Measurements from ENCODE around the gene MLIP. TPM values are rescaled to one million over a fixed set of nuclear protein-coding genes. Genes with fewer than 3 reads are reported as not detected.

MLIP gene
- total and polyA plus RNA-seq, 2 of the 8 experiments (the other 6 are each of a cell fraction or from before 2014, with no cell fraction given): not detected

DNA sequence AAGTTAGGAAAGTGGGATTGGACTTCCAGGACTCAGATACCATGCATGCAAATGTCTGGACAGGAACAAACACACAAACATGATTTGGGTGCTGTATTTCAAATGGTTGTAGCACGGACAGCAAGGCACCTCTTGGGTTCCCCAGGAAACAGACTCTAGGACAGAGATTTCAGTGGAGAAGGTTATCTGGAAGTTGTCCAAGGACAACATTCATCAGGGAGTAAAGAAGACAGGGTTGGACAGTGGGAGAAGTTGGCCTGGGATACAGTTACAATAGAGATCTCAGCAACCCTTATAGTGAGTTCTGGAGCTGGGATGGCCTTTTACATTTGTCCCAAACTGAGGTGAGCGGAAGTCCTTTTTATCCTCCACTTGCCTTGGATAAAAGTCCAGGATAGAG, 177.2 kb downstream of the MLIP start:
- Histone ChIP-seq H4K91ac (replicated peaks; ENCODE audit: insufficient read length, low read length) (no peak overlapping the region), H3K4me3 (ENCODE audit: extremely low read depth in 1 of 4, insufficient read depth in 2 of 4, low read depth in 3 of 4, low read length in 4 of 4) (no peak overlapping the region), H3K36me3 (ENCODE audit: control insufficient read depth in 2 of 4, insufficient read depth in 4 of 4, low read length in 3 of 4) (no peaks in the 10 kb centered on the region), H3K27ac (ENCODE audit: low read depth, low read length) (no peak overlapping the region), H3K9ac (replicated peaks in 1 of 4; ENCODE audit: extremely low read depth in 1 of 4, low read depth in 3 of 4, low read length in 3 of 4) (no peak overlapping the region), H2BK20ac (ENCODE audit: low read length) (no peak overlapping the region), H2BK5ac (ENCODE audit: low read depth, low read length) (no peak overlapping the region), H2BK12ac (ENCODE audit: low read depth, low read length) (no peak overlapping the region), H3K56ac (replicated peaks; ENCODE audit: insufficient read length, low read depth, low read length) (no peak overlapping the region), H4K5ac (ENCODE audit: insufficient read length, low read depth, low read length) (no peak overlapping the region), H3K14ac (ENCODE audit: insufficient read length) (no peak overlapping the region), H3K4ac (replicated peaks; ENCODE audit: insufficient read length, low read depth, low read length) (no peak overlapping the region), H3K9me3 (ENCODE audit: insufficient read depth in 2 of 2, low read depth in 1 of 2, low read length in 1 of 2) (no peaks in the 10 kb centered on the region), H3K23ac (ENCODE audit: insufficient read length) (no peak overlapping the region), H2BK15ac (ENCODE audit: low read length) (no peak overlapping the region), H3K23me2 (ENCODE audit: low read depth, low read length) (no peaks in the 10 kb centered on the region), H3K79me2 (ENCODE audit: control insufficient read depth in 1 of 2, insufficient read depth in 2 of 2, low read length in 2 of 2) (no peaks in the 10 kb centered on the region), H3K79me1 (ENCODE audit: low read depth, low read length) (no peaks in the 10 kb centered on the region), H4K8ac (ENCODE audit: extremely low read depth, insufficient read depth, low read length) (no peak overlapping the region), H3K4me1 (replicated peaks in 1 of 4; ENCODE audit: control insufficient read depth in 3 of 4, insufficient read depth in 4 of 4, low read length in 3 of 4) (no peaks in the 10 kb centered on the region), H2BK120ac (replicated peaks; ENCODE audit: low read depth, low read length) (no peak overlapping the region), H3K27me3 (replicated peaks in 1 of 4; ENCODE audit: control insufficient read depth in 3 of 4, extremely low read depth in 1 of 4, insufficient read depth in 3 of 4, low read length in 3 of 4) (no peaks in the 10 kb centered on the region), H2AK5ac (ENCODE audit: low read depth, low read length) (no peak overlapping the region), H3K4me2 (ENCODE audit: insufficient read depth in 1 of 2, low read depth in 2 of 2, low read length in 2 of 2) (no peak overlapping the region), H3K18ac (ENCODE audit: extremely low read depth, low read length) (no peak overlapping the region), H2AFZ (ENCODE audit: low read length) (no peak overlapping the region), H4K20me1 (replicated peaks in 1 of 2; ENCODE audit: control insufficient read depth in 1 of 2, insufficient read depth in 2 of 2, low read length in 2 of 2) (no peaks in the 10 kb centered on the region)
- no peak for FAIRE-seq
- CTCF ChIA-PET (ENCODE audit: partially characterized antibody): interaction anchor here (2.4 kb wide), 1 partner anchor 302 kb away, joined by 12 read pairs; no protein-coding TSS in a partner anchor
- TF ChIP-seq HDAC6 (IDR thresholded peaks at IDR 0.05; ENCODE audit: low read depth, low read length) (no peak), SAP30 (IDR thresholded peaks at IDR 0.05; ENCODE audit: insufficient read depth, insufficient replicate concordance, low read length) (no peak), SRF (IDR thresholded peaks at IDR 0.05; ENCODE audit: low read depth, low read length) (no peak), TBP (IDR thresholded peaks at IDR 0.05; ENCODE audit: low read depth, low read length) (no peak)
- TF ChIP-seq, protein P1, sequence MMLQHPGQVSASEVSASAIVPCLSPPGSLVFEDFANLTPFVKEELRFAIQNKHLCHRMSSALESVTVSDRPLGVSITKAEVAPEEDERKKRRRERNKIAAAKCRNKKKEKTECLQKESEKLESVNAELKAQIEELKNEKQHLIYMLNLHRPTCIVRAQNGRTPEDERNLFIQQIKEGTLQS (IDR thresholded peaks at IDR 0.05; ENCODE audit: insufficient read depth, low read depth, low read length): no peak
- POLR2A ChIA-PET (ENCODE audit: partially characterized antibody): no interaction called here
- no peak for DNase-seq (ENCODE audit: low read depth in 1 of 2, low spot score in 2 of 2)
- WGBS, 2 experiments (ENCODE audit: extremely low coverage in 1 of 2, insufficient coverage in 1 of 2, insufficient read length in 1 of 2, insufficient replicate concordance in 2 of 2, low coverage in 1 of 2, low lambda C conversion rate in 2 of 2, missing lambda C conversion rate in 1 of 2): 94% methylated on average over 2 of the region's 2 CpGs; no CpG with 5 or more reads in 1 of the 2 experiments
